Epithelial cell of esophagus (primary cell): ENCODE measurements around the gene MT1F.
A peak's percentile ranks its signal among the peaks of the same experiment; 100 is the strongest.

Experiments
- DNase-seq: peaks from one replicate; pipeline ENCODE4 v3.0.0; 2010; ENCODE audit warnings: low read depth
- H3K4me3 ChIP-seq: 2 replicates; pipeline ENCODE4 v1.5.1; 2011; ENCODE audit warnings: mild to moderate bottlenecking, low read length, control low read depth
- CTCF ChIP-seq: IDR thresholded peaks from 2 replicates; pipeline ENCODE4 v1.5.1; 2011; ENCODE audit warnings: low read depth, mild to moderate bottlenecking, low read length, control low read depth, inconsistent platforms; ENCODE audit not compliant: insufficient read depth; ENCODE audit errors: missing control alignments

The MT1F gene

GRCh38 chr16:56690420-56691122 lies 32.8 kb downstream of the MT1F start:
- no peak for DNase-seq
- TF ChIP-seq CTCF: no peak
- H3K4me3 ChIP-seq: no peak overlapping the region

- DNase-seq: peak; percentile 99
- H3K4me3 ChIP-seq: no peak overlapping the region
- TF ChIP-seq CTCF: no peak
These were observed 34.1 kb downstream of the MT1F start for GRCh38 chr16:56691885-56692284.

GRCh38 chr16:56695246-56695645 lies 37.5 kb downstream of the MT1F start:
- no peak for DNase-seq
- TF ChIP-seq CTCF: no peak
- no peak overlapping the region for H3K4me3 ChIP-seq

GRCh38 chr16:56697456-56698155 lies 39.8 kb downstream of the MT1F start:
- TF ChIP-seq CTCF: no peak
- DNase-seq: no peak
- H3K4me3 ChIP-seq: no peak overlapping the region

- DNase-seq: no peak
- no peak overlapping the region for H3K4me3 ChIP-seq
- no peak for TF ChIP-seq CTCF
These were observed 42.4 kb downstream of the MT1F start for GRCh38 chr16:56700195-56700594.

- DNase-seq: no peak
- TF ChIP-seq CTCF: no peak
- H3K4me3 ChIP-seq: no peak overlapping the region
These were observed 42.9 kb downstream of the MT1F start for GRCh38 chr16:56700631-56701030.

GRCh38 chr16:56701534-56701933 lies 43.8 kb downstream of the MT1F start:
- DNase-seq: no peak
- TF ChIP-seq CTCF: no peak
- no peak overlapping the region for H3K4me3 ChIP-seq
